GM19023 (cell line): ENCODE results near the gene FUT6.
"Not testable (repeated sequence)": the region's sequence is repeated elsewhere in the genome, so short reads cannot be mapped to it uniquely, and the experiment has no call there.

ENCODE experiments used
- ATAC-seq: cut with Tn5 transposase; IDR thresholded peaks from one replicate; pipeline ENCODE4 v1.9.1; 2021; ENCODE audit warnings: mild to moderate bottlenecking, moderate library complexity; ENCODE audit not compliant: unreplicated experiment

Gene FUT6, protein sequence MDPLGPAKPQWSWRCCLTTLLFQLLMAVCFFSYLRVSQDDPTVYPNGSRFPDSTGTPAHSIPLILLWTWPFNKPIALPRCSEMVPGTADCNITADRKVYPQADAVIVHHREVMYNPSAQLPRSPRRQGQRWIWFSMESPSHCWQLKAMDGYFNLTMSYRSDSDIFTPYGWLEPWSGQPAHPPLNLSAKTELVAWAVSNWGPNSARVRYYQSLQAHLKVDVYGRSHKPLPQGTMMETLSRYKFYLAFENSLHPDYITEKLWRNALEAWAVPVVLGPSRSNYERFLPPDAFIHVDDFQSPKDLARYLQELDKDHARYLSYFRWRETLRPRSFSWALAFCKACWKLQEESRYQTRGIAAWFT

DNA sequence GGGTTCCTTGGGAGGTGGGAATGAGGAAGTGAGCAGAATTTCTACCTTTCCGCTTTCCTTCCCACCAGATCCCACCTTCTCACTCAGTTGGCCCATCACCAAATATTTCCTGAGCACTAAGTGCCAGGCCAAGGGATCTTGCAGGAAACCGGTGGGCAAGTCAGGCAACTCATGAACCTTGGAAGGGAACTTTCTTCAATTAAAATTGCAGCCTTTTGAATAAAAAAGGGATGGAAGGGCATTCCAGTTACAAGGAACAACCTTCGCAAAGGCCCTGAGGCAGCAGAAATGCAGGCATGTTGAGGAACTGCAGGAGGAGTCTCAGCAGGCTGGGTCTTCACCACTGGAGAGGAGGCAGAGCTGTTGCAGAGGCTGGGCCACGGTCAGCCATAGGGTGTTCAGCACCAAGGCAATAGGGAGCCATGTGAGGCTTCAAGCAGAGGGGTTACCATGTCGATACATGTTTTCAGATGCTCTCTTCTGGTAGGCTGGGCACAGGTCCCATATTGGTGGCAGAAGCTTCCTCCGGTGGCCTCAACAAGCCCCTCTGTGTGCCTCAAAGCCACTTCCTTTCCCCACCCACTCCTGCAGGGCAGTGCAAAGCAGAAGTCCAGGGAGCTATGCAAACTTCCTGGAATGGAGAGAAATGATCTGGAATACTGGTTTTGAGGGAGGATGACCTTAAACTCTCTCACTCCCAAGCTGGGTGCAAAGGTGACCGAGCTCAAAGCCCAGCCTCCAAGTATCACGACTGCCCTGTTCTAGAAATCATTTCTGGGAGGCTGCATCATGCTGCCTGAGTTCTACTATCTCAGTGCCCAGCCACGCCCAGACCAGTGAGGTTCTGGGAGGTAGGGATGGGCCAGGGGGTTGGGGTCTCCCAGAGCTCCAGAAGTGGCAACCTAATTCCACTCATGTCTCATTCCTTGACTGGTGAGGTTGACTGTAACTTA, at the start of gene FUT6:
Gene FUT6 (minus strand): TSS at position 638 of the 953 bp plus-strand sequence. CDS start 7,135 bp downstream, outside the sequence.
- ATAC-seq = no peak

DNA sequence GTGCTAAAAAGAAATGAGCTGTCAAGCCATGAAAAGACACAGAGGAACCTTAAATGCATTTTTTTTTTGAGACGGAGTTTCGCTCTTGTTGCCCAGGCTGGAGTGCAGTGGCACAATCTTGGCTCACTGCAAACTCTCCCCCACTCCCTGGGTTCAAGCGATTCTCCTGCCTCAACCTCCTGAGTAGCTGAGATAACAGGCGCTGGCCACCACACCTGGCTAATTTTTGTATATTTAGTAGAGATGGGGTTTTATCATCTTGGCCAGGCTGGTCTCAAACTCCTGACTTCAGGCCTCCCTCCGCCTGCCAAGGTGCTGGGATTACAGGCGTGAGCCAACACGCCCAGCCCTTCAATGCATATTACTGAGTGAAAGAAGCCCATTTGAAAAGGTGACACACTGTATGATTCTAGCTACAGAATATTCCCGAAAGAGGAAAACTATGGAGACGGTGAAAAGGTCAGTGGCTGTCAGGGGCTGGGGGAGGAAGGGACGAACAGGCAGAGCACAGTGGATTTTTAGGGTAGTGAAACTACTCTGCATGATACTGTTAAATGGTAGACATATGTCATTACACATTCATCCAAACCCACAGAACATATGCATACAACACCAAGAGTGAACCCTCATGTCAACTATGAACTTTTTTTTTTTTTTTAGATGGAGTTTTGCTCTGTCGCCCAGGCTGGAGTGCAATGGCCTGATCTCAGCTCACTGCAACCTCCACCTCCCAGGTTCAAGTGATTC, 44.7 kb upstream of the FUT6 start:
- ATAC-seq = not testable (repeated sequence)

DNA sequence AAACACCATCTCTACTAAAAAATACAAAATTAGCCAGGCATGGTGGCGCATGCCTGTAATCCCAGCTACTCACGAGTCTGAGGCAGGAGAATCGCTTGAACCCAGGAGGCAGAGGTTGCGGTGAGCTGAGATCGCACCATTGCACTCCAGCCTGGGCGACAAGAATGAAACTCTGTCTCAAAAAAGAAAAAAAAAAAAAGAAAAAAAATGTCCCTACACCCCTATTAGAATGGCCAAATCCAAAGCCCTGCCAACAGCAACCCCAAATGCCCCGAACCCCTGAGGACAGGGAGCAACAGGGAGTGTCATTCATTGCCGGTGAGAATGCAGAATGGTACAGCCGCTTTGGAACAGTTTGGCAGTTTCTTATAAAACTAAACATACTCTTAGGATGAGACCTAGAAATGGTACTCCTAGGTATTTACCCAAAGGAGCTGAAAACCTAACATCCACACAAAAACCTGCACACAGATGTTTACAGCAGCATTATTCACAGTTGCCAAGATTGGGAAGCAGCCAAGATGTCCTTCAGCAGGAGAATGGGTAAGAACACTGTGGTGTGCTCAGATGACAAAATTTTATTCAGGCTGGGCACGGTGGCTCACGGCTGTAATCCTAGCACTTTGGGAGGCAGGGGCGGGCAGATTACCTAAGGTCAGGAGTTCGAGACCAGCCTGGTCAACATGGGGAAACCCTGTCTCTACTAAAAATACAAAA, 43.8 kb upstream of the FUT6 start:
- not testable (repeated sequence) for ATAC-seq

DNA sequence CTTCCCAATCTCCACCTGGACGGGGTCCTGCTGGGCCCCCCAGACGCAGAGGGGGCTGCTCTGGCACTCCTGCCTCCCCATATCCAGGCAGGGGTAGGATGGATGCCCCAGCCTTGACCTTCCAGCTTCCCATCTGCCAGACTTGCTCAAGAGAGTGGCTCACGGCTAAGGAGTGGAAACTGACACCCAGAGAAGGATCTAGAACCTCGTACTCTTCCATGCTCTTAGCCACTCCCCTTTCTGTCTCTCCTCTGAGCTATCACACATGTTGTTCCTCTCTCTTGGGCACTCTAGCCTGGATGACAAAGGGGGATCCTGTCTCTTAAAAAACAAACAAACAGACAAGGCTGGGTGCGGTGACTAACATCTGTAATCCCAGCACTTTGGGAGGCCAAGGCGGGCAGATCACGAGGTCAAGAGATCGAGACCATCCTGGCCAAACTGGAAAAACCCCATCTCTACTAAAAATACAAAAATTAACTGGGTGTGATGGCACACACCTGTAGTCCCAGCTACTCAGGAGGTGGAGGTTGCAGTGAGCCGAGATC, 43.0 kb upstream of the FUT6 start:
- no peak for ATAC-seq

DNA sequence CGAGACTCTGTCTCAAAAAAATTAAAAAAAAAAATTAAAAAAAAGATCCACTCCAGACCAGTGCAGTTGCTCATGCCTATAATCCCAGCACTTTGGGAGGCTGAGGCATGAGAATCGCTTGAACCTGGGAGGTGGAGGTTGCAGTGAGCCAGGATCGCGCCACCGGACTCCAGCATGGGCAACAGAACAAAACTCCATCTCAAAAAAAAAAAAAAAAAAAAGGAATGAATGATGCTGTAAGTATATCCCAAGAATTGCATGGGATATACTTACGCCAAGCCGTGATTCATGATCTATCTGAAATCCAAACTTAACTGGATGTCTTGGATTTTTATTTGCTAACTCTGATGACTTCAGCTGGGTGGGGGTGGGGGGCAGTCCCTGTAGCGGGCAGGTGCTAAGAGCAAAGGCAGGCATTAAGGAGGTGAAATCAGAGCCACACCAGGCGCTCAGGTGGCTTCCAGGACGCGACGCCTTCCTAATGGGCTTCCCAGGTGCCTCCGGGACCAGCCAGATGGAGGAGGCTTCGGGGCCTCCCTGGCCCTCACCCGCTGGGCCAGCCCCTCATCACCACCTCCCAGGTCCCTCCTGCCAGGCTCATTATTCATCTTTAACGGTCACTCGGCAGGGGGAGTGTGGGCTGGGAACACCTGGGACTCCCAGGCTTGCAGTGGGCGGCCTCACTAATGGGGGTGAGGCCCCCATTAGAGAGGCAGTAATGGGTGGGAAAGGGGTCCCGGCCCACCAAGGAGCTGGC, 42.2 kb upstream of the FUT6 start:
- ATAC-seq = no peak

DNA sequence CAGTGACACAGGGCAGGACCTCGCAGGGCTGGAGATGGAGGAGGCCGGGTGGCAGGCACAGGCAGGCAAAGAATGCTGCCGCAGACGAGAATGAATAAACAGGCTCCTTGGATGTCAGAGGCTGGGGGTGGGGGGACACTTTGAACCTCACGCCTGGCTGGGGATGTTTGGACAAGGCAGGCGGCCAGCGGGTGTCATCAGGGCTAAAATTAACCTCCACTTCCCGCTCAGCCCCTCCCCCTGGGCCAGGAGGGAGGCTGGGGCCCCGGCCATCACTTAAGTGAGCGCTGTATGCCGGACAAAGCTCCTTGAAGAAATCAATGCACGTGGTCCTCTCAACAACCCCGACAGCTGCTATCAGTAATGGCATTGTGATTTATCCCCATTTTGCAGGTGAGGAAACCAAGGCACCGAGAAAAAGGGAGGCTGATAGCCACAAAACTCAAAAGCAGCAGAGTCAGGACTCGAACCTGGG, 41.1 kb upstream of the FUT6 start:
- no peak for ATAC-seq

DNA sequence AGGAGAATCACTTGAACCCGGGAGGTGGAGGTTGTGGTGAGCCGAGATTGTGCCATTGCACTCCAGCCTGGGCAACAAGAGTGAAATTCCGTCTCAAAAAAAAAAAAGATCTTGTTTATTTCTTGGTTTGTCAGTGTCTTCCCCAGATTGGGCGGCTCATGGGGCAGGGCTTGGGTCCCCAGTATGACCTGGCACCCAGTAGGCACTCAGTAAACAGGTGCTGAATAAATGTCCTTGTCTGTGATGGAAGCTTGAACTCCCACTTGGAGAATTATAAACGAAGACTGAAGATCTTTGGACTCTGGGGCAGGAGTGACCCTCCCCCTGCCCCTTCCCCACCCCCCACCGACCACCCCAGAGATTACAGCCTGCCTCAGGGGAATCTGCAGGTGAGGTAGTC, 40.7 kb upstream of the FUT6 start:
- no peak for ATAC-seq

DNA sequence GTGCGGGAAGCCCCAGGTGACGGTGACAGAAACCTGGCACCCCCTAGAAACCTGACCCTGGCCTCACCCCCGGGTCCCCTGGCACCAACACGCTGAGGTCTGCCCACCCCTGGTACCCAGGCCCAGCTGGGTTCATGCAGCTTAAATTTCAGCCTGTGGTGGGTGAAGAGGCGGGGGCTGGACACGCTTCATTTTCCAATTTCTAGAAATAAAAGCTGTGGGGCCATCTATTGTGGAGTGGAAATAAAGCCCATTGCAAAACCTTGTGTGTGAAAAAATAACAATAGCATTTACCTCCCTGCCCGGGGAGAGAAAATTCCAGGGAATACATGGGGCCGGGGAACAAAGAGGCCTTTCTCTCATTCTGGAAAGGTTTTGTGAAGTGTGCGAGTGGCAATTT, 38.4 kb upstream of the FUT6 start:
- ATAC-seq = no peak

DNA sequence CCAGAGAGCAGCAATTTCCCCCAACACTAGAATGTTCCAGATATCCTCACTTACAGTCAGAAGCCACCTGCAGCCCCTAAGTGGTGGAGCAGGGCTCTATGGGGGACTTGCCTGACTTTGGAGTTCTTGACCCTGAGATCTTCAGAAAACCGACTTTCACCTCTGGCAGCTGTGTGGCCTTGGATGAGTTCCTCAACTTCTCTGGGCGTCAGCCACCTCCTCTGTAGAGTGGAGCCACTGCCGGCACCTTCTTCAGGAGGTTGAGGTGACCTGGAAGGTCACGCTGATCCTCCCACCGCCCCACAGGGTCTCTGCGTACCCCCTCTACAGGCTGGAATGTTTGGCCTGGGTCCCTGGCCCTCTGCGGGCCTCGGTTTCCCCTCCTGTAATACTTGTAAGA, 37.9 kb upstream of the FUT6 start:
- ATAC-seq = no peak

DNA sequence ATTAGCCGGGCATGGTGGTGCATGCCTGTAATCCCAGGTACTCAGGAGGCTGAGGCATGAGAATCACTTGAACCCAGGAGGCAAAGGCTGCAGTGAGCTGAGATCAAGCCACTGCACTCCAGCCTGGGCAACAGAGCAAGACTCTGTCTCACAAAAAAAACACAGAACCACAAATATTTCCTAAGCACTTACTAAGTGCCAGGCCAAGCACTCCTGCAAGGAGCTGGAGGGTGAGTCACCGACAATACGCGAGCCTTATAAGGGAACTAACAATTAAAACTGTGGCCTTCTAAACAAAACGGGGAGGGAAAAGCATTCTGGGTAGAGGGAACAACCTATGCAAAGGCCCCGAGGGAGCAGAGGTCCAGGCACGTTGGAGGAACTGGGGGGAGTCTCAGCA, 35.0 kb upstream of the FUT6 start:
- not testable (repeated sequence) for ATAC-seq

DNA sequence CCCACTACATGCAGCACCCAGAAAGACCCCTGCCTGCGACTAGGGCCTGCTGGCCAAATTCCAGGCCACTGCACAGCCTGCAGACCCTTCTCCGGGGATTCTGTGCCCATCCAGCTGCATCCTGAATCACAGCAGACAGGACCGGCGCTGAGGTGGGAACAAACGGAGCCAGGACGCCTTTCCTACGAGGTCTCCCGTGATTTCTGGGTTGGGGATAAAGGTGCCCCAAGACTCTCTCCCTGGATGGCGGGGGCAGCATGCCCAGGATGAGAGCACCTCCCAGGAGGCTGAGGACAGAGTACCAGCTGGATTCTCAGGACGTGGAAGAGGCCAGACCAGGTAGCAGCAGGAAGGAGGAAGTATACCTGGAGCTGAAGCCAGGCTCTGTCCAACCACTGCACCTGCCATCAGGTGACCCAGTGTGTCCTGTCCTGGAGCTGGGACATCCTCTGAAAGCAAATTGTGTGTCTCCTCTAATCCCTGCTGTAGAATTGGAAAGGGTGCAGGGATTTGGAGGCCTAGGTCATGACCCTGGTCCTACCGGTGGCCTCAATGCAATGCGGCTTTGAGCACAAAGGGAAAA, 34.2 kb upstream of the FUT6 start:
- no peak for ATAC-seq

DNA sequence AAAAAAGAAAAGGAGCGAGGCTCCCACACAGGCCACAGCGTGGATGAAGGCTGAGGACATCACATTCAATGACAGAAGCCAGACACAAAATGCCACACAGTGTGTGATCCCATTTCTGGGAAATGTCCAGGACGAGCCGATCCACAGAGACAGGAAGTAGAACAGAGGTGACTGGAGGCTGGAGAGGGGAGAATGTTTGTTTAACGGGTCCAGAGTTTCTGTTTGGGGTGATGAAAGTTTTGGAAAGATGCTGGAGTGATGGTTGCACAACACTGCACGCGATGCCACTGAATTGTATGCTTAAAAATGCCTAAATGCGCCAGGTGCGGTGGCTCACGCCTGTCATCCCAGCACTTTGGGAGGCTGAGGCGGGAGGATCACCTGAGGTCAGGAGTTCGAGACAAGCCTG, 31.5 kb upstream of the FUT6 start:
- no peak for ATAC-seq

DNA sequence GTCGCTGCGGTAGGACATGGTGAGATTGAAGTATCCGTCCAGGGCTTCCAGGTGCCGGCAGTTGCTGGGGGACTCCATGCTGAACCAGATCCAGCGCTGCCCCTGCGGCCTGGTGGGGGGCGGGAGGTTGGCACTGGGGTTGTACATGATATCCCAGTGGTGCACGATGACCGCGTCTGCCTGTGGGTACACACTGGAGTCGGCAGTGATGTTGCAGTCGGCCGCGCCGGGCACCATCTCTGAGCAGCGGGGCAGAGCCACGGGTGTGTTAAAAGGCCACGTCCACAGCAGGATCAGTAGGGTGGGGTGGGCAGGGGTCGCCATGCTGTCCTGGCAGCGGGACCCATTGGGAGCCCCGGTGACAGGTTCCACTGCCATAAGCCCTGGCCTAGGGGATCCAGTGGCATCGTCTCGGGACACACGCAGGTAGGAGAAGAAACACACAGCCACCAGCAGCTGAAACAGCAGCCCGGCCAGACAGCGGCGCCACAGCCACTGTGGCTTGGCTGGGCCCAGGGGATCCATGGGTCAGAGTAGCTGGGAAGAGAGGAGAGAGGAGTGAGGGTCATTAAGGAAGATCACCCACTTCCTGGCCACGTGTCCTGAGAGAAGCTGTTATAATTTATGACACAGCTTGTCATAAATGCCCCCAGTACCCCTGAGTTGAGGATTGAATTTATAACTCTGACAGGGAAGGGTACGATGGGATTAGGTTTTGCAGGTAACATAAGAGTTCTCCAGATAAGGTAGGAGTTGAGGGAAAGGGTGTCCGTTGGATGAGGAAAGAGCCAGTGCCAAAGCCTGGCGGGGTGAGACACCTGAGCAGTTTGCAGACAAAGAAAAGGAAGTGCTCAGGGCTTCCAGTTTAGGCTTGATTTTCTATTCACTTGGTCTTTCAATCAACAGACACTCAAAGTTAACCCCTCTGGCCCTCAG, 28.0 kb upstream of the FUT6 start:
- no peak for ATAC-seq

DNA sequence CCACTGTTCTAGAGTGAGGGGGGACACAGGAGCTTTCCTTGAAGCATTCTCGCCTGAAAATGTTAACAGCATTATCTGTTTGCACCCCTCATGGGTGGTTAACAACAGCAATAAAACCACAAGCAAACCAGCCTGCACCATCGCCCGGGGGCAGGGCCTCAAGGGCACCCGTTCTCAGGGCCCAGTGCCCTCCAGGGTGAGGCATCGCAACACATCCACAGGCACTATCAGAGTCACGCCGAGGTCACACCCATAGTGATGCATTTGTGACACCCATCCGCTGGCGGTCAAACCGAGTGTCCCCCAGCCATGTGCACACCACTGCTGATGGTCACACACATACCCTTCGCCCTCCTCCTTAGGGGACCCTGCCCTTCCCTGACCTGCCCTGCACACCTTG, 26.3 kb upstream of the FUT6 start:
- ATAC-seq = no peak

DNA sequence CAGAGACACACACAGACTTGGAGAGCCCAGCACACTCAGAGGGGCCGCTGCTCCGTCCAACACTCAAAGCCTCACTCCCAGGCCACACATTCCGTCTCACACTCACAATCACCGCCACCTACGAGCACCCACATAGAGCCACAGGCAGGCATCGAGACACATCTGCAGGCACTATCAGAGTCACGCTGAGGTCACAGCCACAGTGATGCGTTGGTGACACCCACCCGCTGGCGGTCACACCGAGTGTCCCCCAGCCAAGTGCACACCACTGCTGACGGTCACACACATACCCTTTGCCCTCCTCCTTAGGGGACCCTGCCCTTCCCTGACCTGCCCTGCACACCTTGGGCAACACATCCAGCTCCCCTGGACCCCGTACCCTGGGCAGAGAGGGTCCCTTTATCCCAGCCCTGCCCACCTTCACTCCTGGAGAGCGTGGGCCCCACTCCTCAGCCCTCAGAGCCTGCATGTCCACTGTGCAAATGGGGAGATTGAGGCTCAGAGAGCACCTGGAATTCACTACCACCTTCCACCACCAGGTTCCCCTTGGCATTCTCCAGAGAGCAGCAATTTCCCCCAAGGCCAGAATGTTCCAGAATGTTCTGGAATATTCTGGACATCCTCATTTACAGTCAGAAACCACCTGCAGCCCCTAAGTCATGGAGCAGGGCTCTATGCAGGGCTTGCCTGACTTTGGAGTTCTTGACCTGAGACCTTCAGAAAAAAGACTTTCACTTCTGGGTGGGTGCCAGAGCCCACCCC, 25.4 kb upstream of the FUT6 start:
- ATAC-seq = no peak

DNA sequence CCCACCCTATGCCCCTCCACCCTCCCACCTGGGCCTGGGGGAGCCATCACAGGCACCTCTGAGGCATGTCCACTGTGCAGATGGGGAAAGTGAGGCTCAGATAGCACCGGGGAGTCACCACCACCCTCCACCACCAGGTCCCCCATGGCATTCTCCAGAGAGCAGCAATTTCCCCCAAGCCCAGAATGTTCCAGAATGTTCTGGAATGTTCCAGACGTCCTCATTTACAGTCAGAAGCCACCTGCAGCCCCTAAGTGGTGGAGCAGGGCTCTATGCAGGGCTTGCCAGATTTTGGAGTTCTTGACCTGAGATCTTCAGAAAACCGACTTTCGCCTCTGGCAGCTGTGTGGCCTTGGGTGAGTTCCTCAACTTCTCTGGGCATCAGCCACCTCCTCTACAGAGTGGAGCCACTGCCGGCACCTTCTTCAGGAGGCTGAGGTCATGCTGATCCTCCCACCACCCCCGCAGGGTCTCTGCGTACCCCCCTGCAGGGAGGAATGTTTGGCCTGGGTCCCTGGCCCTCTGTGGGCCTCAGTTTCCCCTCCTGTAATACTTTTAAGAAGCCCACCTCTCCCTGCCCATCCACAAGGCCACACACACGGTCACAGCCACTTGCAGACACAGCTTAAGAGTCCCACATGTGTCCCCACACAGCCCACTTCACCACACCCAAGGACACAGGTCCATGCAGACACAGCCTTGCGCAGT, 24.7 kb upstream of the FUT6 start:
- ATAC-seq = no peak
